HepG2 (cell line): Measurements from ENCODE around the gene PRTN3. TPM values are rescaled to one million over a fixed set of nuclear protein-coding genes. Genes with fewer than 3 reads are reported as not detected.

Source experiments
- AKAP8 ChIP-seq: sonication (generic); formaldehyde crosslinking; IDR thresholded peaks from 2 replicates; pipeline ENCODE4 v1.5.1; 2020; ENCODE audit warnings: mild to moderate bottlenecking, missing genetic modification reagents
- EHMT2 ChIP-seq: fragments of 200-600 bp; sonication (generic); IDR thresholded peaks from 2 replicates; pipeline ENCODE4 v1.7.0; 2017; ENCODE audit warnings: antibody characterized with exemption, low read depth, low read length, borderline replicate concordance
- ESRRA ChIP-seq: sonication (generic); formaldehyde crosslinking; IDR thresholded peaks from 2 replicates; pipeline ENCODE4 v1.5.1; 2020; ENCODE audit warnings: mild to moderate bottlenecking, low read depth, missing genetic modification reagents
- HOXD1 ChIP-seq: sonication (generic); formaldehyde crosslinking; IDR thresholded peaks from 2 replicates; pipeline ENCODE4 v1.5.0; 2020; ENCODE audit warnings: missing genetic modification reagents
- MED1 ChIP-seq: sonication (generic); formaldehyde crosslinking; IDR thresholded peaks from 2 replicates; pipeline ENCODE4 v1.4.0; 2020; ENCODE audit warnings: missing genetic modification reagents
- NR2C2 ChIP-seq: sonication (generic); formaldehyde crosslinking; IDR thresholded peaks from 2 replicates; pipeline ENCODE4 v1.4.0; 2020; ENCODE audit warnings: missing genetic modification reagents, mild to moderate bottlenecking, moderate library complexity, borderline replicate concordance
- PAWR ChIP-seq: sonication (generic); formaldehyde crosslinking; IDR thresholded peaks from 2 replicates; pipeline ENCODE4 v1.4.0; 2020; ENCODE audit warnings: missing genetic modification reagents, mild to moderate bottlenecking, borderline replicate concordance
- SIX4 ChIP-seq: sonication (generic); formaldehyde crosslinking; IDR thresholded peaks from 2 replicates; pipeline ENCODE4 v1.4.0; 2020; ENCODE audit warnings: missing genetic modification reagents
- SRSF4 ChIP-seq: fragments of 200-400 bp; formaldehyde crosslinking; IDR thresholded peaks from one replicate; pipeline ENCODE4 v1.6.1; 2018; ENCODE audit warnings: mild to moderate bottlenecking, low read depth, low read length, moderate library complexity; ENCODE audit not compliant: poor library complexity, severe bottlenecking
- TAF15 ChIP-seq: fragments of 200-400 bp; formaldehyde crosslinking; IDR thresholded peaks from one replicate; pipeline ENCODE4 v1.6.1; 2018; ENCODE audit warnings: mild to moderate bottlenecking, low read depth, low read length; ENCODE audit not compliant: poor library complexity, severe bottlenecking
- ZFP82 ChIP-seq: sonication (generic); formaldehyde crosslinking; IDR thresholded peaks from 2 replicates; pipeline ENCODE4 v1.5.1; 2020; ENCODE audit warnings: mild to moderate bottlenecking, missing genetic modification reagents, borderline replicate concordance
- ZNF136 ChIP-seq: sonication (generic); formaldehyde crosslinking; IDR thresholded peaks from 2 replicates; pipeline ENCODE4 v1.8.1; 2022; ENCODE audit warnings: low read depth, mild to moderate bottlenecking, moderate library complexity, missing genetic modification reagents
- ZNF24 ChIP-seq: fragments of 450-650 bp; IDR thresholded peaks from 2 replicates; pipeline ENCODE4 v1.6.1; 2017; ENCODE audit warnings: antibody characterized with exemption, mild to moderate bottlenecking
- ZNF354B ChIP-seq: sonication (generic); formaldehyde crosslinking; IDR thresholded peaks from 2 replicates; pipeline ENCODE4 v1.8.0; 2022; ENCODE audit warnings: mild to moderate bottlenecking, missing genetic modification reagents
- ZNF432 ChIP-seq: sonication (generic); formaldehyde crosslinking; IDR thresholded peaks from 2 replicates; pipeline ENCODE4 v1.5.0; 2020; ENCODE audit warnings: missing genetic modification reagents, mild to moderate bottlenecking, borderline replicate concordance
- ZNF605 ChIP-seq: sonication (generic); formaldehyde crosslinking; IDR thresholded peaks from 2 replicates; pipeline ENCODE4 v1.8.0; 2022; ENCODE audit warnings: mild to moderate bottlenecking, missing genetic modification reagents
- ZNF619 ChIP-seq: sonication (generic); formaldehyde crosslinking; IDR thresholded peaks from 2 replicates; pipeline ENCODE4 v1.4.0; 2020; ENCODE audit warnings: mild to moderate bottlenecking, missing genetic modification reagents
- polyA plus RNA-seq, 8 experiments: library from polyadenylated mRNA; depleted of rRNA in 3 of 8; stranded (reverse) in 7 of 8; unstranded in 1 of 8; fragments of >200 nt; fragmentation: Illumina TruSeq in 4 of 8; extraction: Trizol in 4 of 8; gene quantifications; 2 replicates each; pipeline versions ENCODE4 v1.2.1 to v1.2.3, GENCODE V29; 2011 to 2016; ENCODE audit warnings: low read depth in 4 of 8, missing spikeins in 1 of 8, mixed read lengths in 1 of 8; ENCODE audit not compliant: insufficient read depth in 1 of 8
- total RNA-seq, 5 experiments: library from RNA; depleted of rRNA; stranded (reverse); fragments of >200 nt; fragmentation: Illumina TruSeq; extraction: Trizol; gene quantifications; 2 replicates each; pipeline ENCODE4 v1.2.3, GENCODE V29; 2016; ENCODE audit warnings: low read depth in 1 of 5
- TF ChIP-seq, protein P1 (sequence below): sonication (generic); formaldehyde crosslinking; IDR thresholded peaks from 2 replicates; pipeline ENCODE4 v1.4.0; 2020; ENCODE audit warnings: missing genetic modification reagents
- TF ChIP-seq, protein P2 (sequence below): sonication (generic); formaldehyde crosslinking; IDR thresholded peaks from 2 replicates; pipeline ENCODE4 v1.5.0; 2020; ENCODE audit warnings: mild to moderate bottlenecking, missing genetic modification reagents
- TF ChIP-seq, protein P3 (sequence below): IDR thresholded peaks from 2 replicates; pipeline ENCODE4 v1.6.1; 2018; ENCODE audit warnings: missing genetic modification reagents
- TF ChIP-seq, protein P4 (sequence below): sonication (generic); formaldehyde crosslinking; IDR thresholded peaks from 2 replicates; pipeline ENCODE4 v1.4.0; 2020; ENCODE audit warnings: mild to moderate bottlenecking, low read depth, missing genetic modification reagents

Gene PRTN3
- total and polyA plus RNA-seq, 2 of the 13 experiments (the other 11 are each of a cell fraction or from before 2014, with no cell fraction given), result not detected

DNA sequence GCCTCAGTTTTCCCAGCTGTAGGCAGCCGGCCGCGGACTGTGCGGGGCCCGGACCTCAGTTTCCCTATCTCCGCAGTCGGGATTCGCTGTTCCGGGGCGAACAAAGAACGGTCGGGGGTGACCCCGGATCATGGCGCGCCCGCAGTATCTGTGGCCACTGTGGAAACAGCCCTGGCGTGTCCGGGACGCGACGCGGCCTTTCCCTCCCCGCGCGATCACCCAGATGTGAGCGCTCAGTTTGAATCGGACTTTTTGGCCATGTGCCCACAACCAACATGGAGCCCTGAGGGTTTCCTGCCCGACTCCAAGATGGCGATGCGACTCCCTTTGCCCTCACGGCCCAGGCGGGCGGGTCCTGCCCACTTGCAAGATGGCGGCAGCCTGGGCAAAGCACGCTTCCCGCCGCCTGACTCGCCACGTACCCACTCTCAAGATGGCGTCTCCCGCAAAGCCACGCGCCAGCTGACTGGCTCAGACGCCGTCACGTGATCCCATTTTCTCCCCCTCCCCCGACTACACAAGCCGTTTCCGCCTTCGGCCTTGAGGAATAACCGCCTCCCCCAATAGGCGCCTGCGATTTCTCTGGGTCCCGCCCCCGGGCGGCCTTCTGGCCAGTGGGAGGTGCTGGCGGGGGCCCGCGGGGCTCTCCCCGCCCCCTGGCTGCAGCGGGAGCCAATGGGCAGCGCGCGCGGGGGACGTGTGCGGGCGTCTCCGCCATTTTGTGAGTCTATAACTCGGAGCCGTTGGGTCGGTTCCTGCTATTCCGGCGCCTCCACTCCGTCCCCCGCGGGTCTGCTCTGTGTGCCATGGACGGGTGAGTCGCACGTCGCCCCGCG lies 43.9 kb upstream of the PRTN3 start, which contains the start of gene PTBP1 (continued):
- TF ChIP-seq NR2C2 (peak; percentile 97), ZNF136 (CRISPR knock-in tag) (no peak), ZNF24 (no peak), HOXD1 (CRISPR knock-in tag) (peak; percentile 81; the same call in 1 of the 2 replicates), SRSF4 (no peak), ZFP82 (CRISPR knock-in tag) (peak; percentile 73; the same call in 1 of the 2 replicates), ESRRA (peak; percentile 68; the same call in 1 of the 2 replicates), MED1 (CRISPR knock-in tag) (peak; percentile 78), ZNF619 (CRISPR knock-in tag) (no peak), AKAP8 (CRISPR knock-in tag) (peak; percentile 90), PAWR (CRISPR knock-in tag) (no peak), ZNF354B (CRISPR knock-in tag) (peak; percentile 62; the same call in 1 of the 2 replicates), TAF15 (no peak), EHMT2 (no peak), ZNF432 (CRISPR knock-in tag) (no peak), ZNF605 (CRISPR knock-in tag) (peak; percentile 67; the same call in 1 of the 2 replicates), SIX4 (0 out of 2 replicates have a peak, but pooled peaks have one; percentile 19)
- TF ChIP-seq, protein P1, sequence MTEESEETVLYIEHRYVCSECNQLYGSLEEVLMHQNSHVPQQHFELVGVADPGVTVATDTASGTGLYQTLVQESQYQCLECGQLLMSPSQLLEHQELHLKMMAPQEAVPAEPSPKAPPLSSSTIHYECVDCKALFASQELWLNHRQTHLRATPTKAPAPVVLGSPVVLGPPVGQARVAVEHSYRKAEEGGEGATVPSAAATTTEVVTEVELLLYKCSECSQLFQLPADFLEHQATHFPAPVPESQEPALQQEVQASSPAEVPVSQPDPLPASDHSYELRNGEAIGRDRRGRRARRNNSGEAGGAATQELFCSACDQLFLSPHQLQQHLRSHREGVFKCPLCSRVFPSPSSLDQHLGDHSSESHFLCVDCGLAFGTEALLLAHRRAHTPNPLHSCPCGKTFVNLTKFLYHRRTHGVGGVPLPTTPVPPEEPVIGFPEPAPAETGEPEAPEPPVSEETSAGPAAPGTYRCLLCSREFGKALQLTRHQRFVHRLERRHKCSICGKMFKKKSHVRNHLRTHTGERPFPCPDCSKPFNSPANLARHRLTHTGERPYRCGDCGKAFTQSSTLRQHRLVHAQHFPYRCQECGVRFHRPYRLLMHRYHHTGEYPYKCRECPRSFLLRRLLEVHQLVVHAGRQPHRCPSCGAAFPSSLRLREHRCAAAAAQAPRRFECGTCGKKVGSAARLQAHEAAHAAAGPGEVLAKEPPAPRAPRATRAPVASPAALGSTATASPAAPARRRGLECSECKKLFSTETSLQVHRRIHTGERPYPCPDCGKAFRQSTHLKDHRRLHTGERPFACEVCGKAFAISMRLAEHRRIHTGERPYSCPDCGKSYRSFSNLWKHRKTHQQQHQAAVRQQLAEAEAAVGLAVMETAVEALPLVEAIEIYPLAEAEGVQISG (CRISPR knock-in tag), result peak; percentile 96
- TF ChIP-seq, protein P2, sequence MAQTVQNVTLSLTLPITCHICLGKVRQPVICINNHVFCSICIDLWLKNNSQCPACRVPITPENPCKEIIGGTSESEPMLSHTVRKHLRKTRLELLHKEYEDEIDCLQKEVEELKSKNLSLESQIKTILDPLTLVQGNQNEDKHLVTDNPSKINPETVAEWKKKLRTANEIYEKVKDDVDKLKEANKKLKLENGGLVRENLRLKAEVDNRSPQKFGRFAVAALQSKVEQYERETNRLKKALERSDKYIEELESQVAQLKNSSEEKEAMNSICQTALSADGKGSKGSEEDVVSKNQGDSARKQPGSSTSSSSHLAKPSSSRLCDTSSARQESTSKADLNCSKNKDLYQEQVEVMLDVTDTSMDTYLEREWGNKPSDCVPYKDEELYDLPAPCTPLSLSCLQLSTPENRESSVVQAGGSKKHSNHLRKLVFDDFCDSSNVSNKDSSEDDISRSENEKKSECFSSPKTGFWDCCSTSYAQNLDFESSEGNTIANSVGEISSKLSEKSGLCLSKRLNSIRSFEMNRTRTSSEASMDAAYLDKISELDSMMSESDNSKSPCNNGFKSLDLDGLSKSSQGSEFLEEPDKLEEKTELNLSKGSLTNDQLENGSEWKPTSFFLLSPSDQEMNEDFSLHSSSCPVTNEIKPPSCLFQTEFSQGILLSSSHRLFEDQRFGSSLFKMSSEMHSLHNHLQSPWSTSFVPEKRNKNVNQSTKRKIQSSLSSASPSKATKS (CRISPR knock-in tag), result no peak
- TF ChIP-seq, protein P3, sequence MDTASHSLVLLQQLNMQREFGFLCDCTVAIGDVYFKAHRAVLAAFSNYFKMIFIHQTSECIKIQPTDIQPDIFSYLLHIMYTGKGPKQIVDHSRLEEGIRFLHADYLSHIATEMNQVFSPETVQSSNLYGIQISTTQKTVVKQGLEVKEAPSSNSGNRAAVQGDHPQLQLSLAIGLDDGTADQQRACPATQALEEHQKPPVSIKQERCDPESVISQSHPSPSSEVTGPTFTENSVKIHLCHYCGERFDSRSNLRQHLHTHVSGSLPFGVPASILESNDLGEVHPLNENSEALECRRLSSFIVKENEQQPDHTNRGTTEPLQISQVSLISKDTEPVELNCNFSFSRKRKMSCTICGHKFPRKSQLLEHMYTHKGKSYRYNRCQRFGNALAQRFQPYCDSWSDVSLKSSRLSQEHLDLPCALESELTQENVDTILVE (CRISPR knock-in tag), result peak; percentile 89; the same call in 1 of the 2 replicates
- TF ChIP-seq, protein P4, sequence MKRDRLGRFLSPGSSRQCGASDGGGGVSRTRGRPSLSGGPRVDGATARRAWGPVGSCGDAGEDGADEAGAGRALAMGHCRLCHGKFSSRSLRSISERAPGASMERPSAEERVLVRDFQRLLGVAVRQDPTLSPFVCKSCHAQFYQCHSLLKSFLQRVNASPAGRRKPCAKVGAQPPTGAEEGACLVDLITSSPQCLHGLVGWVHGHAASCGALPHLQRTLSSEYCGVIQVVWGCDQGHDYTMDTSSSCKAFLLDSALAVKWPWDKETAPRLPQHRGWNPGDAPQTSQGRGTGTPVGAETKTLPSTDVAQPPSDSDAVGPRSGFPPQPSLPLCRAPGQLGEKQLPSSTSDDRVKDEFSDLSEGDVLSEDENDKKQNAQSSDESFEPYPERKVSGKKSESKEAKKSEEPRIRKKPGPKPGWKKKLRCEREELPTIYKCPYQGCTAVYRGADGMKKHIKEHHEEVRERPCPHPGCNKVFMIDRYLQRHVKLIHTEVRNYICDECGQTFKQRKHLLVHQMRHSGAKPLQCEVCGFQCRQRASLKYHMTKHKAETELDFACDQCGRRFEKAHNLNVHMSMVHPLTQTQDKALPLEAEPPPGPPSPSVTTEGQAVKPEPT (CRISPR knock-in tag), result 0 out of 2 replicates have a peak, but pooled peaks have one; percentile 50
